H1 (cell line): Measurements from ENCODE around the gene BRICD5. TPM values are rescaled to one million over a fixed set of nuclear protein-coding genes. Genes with fewer than 3 reads are reported as not detected.

Source experiments
- CTCF ChIA-PET: fragments of 300-600 bp; sonication (Branson Sonifier 250); formaldehyde crosslinking; loops from one replicate; lab custom pipeline; 2021; ENCODE audit not compliant: partially characterized antibody; lab: Charles Lee
- POLR2A ChIA-PET: fragments of 300-600 bp; sonication (Branson Sonifier 250); formaldehyde crosslinking; loops from one replicate; lab custom pipeline; 2021; ENCODE audit warnings: inconsistent platforms; ENCODE audit not compliant: partially characterized antibody; lab: Charles Lee
- DNase-seq, 2 experiments: peaks; one replicate each; pipeline versions ENCODE4 v3.0.0 to v3.0.0-alpha.2; 2010 to 2022; ENCODE audit warnings: low spot score in 2 of 2, low read depth in 1 of 2, mixed read lengths in 1 of 2
- FAIRE-seq: peaks from 2 replicates; lab custom pipeline; 2011; peaks lifted over from hg19 to GRCh38; lab: Jason Lieb, UNC
- H2AFZ ChIP-seq: 2 replicates; pipeline ENCODE4 v1.8.1; 2012; ENCODE audit warnings: low read length, inconsistent platforms
- H2AK5ac ChIP-seq: 2 replicates; pipeline ENCODE4 v1.6.1; 2013; ENCODE audit warnings: low read depth, low read length
- H2BK120ac ChIP-seq: replicated peaks from 2 replicates; pipeline ENCODE3; 2013; ENCODE audit warnings: low read depth, low read length, inconsistent platforms
- H2BK12ac ChIP-seq: 2 replicates; pipeline ENCODE4 v1.6.1; 2013; ENCODE audit warnings: low read depth, low read length
- H2BK15ac ChIP-seq: 2 replicates; pipeline ENCODE4 v1.6.1; 2013; ENCODE audit warnings: low read length
- H2BK20ac ChIP-seq: 2 replicates; pipeline ENCODE4 v1.6.1; 2013; ENCODE audit warnings: low read length
- H2BK5ac ChIP-seq: 2 replicates; pipeline ENCODE4 v1.6.1; 2013; ENCODE audit warnings: low read depth, low read length
- H3K14ac ChIP-seq: 2 replicates; pipeline ENCODE4 v1.6.1; 2013; ENCODE audit warnings: inconsistent platforms; ENCODE audit not compliant: insufficient read length
- H3K18ac ChIP-seq: 2 replicates; pipeline ENCODE4 v1.6.1; 2013; ENCODE audit warnings: low read length; ENCODE audit errors: extremely low read depth
- H3K23ac ChIP-seq: 2 replicates; pipeline ENCODE4 v1.6.1; 2013; ENCODE audit warnings: inconsistent platforms; ENCODE audit not compliant: insufficient read length
- H3K23me2 ChIP-seq: 2 replicates; pipeline ENCODE4 v1.6.1; 2013; ENCODE audit warnings: low read depth, low read length
- H3K27ac ChIP-seq: 2 replicates; pipeline ENCODE4 v1.6.1; 2011; ENCODE audit warnings: low read depth, low read length, inconsistent platforms
- H3K27me3 ChIP-seq, 4 experiments: replicated peaks in 1 of 4; 1 replicate in 1 of 4; 2 replicates in 3 of 4; pipeline versions ENCODE4 v1.6.1 to v1.8.1; 2011 to 2013; ENCODE audit warnings: low read length in 3 of 4, mild to moderate bottlenecking in 3 of 4, inconsistent platforms in 2 of 4, mixed read lengths in 2 of 4, moderate library complexity in 1 of 4; ENCODE audit not compliant: control insufficient read depth in 3 of 4, insufficient read depth in 3 of 4; ENCODE audit errors: extremely low read depth in 1 of 4
- H3K36me3 ChIP-seq, 4 experiments: 2 replicates each; pipeline versions ENCODE4 v1.6.1 to v1.8.1; 2011 to 2013; ENCODE audit warnings: mild to moderate bottlenecking in 4 of 4, low read length in 3 of 4, moderate library complexity in 2 of 4, control low read depth in 1 of 4, inconsistent platforms in 1 of 4; ENCODE audit not compliant: insufficient read depth in 4 of 4, control insufficient read depth in 2 of 4
- H3K4ac ChIP-seq: replicated peaks from 2 replicates; pipeline ENCODE3; 2013; ENCODE audit warnings: low read length, low read depth, mixed read lengths, inconsistent platforms; ENCODE audit not compliant: insufficient read length
- H3K4me1 ChIP-seq, 4 experiments: replicated peaks in 1 of 4; 1 replicate in 1 of 4; 2 replicates in 3 of 4; pipeline versions ENCODE4 v1.6.1 to v1.8.1; 2011 to 2013; ENCODE audit warnings: low read length in 3 of 4, inconsistent platforms in 2 of 4, mixed read lengths in 1 of 4; ENCODE audit not compliant: insufficient read depth in 4 of 4, control insufficient read depth in 3 of 4
- H3K4me2 ChIP-seq, 2 experiments: 2 replicates each; pipeline versions ENCODE4 v1.6.1 to v1.8.1; 2011 to 2013; ENCODE audit warnings: low read depth in 2 of 2, low read length in 2 of 2, control low read depth in 1 of 2, inconsistent platforms in 1 of 2, mild to moderate bottlenecking in 1 of 2; ENCODE audit not compliant: insufficient read depth in 1 of 2
- H3K4me3 ChIP-seq, 4 experiments: fragments of 200-600, 300-600 bp in 1 of 4; sonication (generic), shearing (Covaris generic), sonication (Bioruptor Twin) in 1 of 4; 2 replicates each; pipeline versions ENCODE4 v1.5.1 to v1.8.1; 2011 to 2016; ENCODE audit warnings: low read length in 4 of 4, low read depth in 3 of 4, control low read depth in 2 of 4, inconsistent platforms in 2 of 4, mild to moderate bottlenecking in 2 of 4, mixed read lengths in 1 of 4, moderate library complexity in 1 of 4; ENCODE audit not compliant: insufficient read depth in 2 of 4; ENCODE audit errors: extremely low read depth in 1 of 4
- H3K56ac ChIP-seq: replicated peaks from 2 replicates; pipeline ENCODE3; 2013; ENCODE audit warnings: low read depth, mild to moderate bottlenecking, mixed read lengths, low read length, inconsistent platforms; ENCODE audit not compliant: insufficient read length
- H3K79me1 ChIP-seq: 2 replicates; pipeline ENCODE4 v1.6.1; 2013; ENCODE audit warnings: low read depth, low read length, control low read depth
- H3K79me2 ChIP-seq, 2 experiments: 2 replicates each; pipeline versions ENCODE4 v1.6.1 to v1.8.1; 2012 to 2013; ENCODE audit warnings: low read length in 2 of 2, mild to moderate bottlenecking in 2 of 2, inconsistent platforms in 1 of 2; ENCODE audit not compliant: insufficient read depth in 2 of 2, control insufficient read depth in 1 of 2
- H3K9ac ChIP-seq, 4 experiments: replicated peaks in 1 of 4; 1 replicate in 1 of 4; 2 replicates in 3 of 4; pipeline versions ENCODE4 v1.6.1 to v1.8.1; 2011 to 2013; ENCODE audit warnings: low read depth in 3 of 4, low read length in 3 of 4, control low read depth in 2 of 4, mild to moderate bottlenecking in 2 of 4, moderate library complexity in 2 of 4, inconsistent platforms in 1 of 4; ENCODE audit errors: extremely low read depth in 1 of 4
- H3K9me3 ChIP-seq, 2 experiments: 2 replicates each; pipeline versions ENCODE4 v1.6.1 to v1.8.1; 2012 to 2013; ENCODE audit warnings: mild to moderate bottlenecking in 2 of 2, moderate library complexity in 2 of 2, control low read depth in 1 of 2, inconsistent platforms in 1 of 2, low read depth in 1 of 2, low read length in 1 of 2, mixed read lengths in 1 of 2; ENCODE audit not compliant: insufficient read depth in 2 of 2
- H4K20me1 ChIP-seq, 2 experiments: replicated peaks in 1 of 2; 2 replicates each; pipeline versions ENCODE3 to v1.8.1; 2011 to 2013; ENCODE audit warnings: inconsistent platforms in 2 of 2, low read length in 2 of 2, mild to moderate bottlenecking in 1 of 2; ENCODE audit not compliant: insufficient read depth in 2 of 2, control insufficient read depth in 1 of 2
- H4K5ac ChIP-seq: 2 replicates; pipeline ENCODE4 v1.6.1; 2013; ENCODE audit warnings: low read length, low read depth, mixed read lengths, inconsistent platforms; ENCODE audit not compliant: insufficient read length
- H4K8ac ChIP-seq: 2 replicates; pipeline ENCODE4 v1.8.0; 2013; ENCODE audit warnings: mild to moderate bottlenecking, moderate library complexity, low read length, inconsistent platforms; ENCODE audit not compliant: insufficient read depth; ENCODE audit errors: extremely low read depth
- H4K91ac ChIP-seq: replicated peaks from 2 replicates; pipeline ENCODE3; 2013; ENCODE audit warnings: low read length, mixed read lengths, inconsistent platforms; ENCODE audit not compliant: insufficient read length
- CHD2 ChIP-seq: IDR thresholded peaks from 2 replicates; pipeline ENCODE4 v1.6.1; 2012; ENCODE audit warnings: low read length, improper control_type of control experiment
- JUND ChIP-seq: IDR thresholded peaks from 2 replicates; pipeline ENCODE4 v1.6.1; 2011; ENCODE audit warnings: mild to moderate bottlenecking, improper control_type of control experiment, low read length
- KDM4A ChIP-seq: IDR thresholded peaks from one replicate; pipeline ENCODE4 v1.7.1; 2012; ENCODE audit warnings: low read depth, mild to moderate bottlenecking, moderate library complexity, low read length, inconsistent platforms; ENCODE audit not compliant: severe bottlenecking
- RAD21 ChIP-seq, 2 experiments: IDR thresholded peaks in 1 of 2; conservative IDR thresholded peaks in 1 of 2; 2 replicates each; pipeline ENCODE4 v1.6.1; 2011; ENCODE audit warnings: low read depth in 2 of 2, low read length in 2 of 2, improper control_type of control experiment in 1 of 2, inconsistent platforms in 1 of 2, mild to moderate bottlenecking in 1 of 2, moderate library complexity in 1 of 2
- RBBP5 ChIP-seq: IDR thresholded peaks from 2 replicates; pipeline ENCODE4 v1.7.1; 2012; ENCODE audit warnings: low read depth, mild to moderate bottlenecking, inconsistent platforms, low read length, moderate library complexity, borderline replicate concordance
- RNF2 ChIP-seq: fragments of 200-900, 300-1000 bp; sonication (generic); IDR thresholded peaks from 2 replicates; pipeline ENCODE4 v1.7.1; 2016; ENCODE audit warnings: borderline replicate concordance, low read depth, mild to moderate bottlenecking, antibody characterized with exemption, low read length; ENCODE audit not compliant: poor library complexity, severe bottlenecking; ENCODE audit errors: missing control alignments
- SAP30 ChIP-seq: fragments of 300-600 bp; sonication (generic); IDR thresholded peaks from 2 replicates; pipeline ENCODE4 v1.7.1; 2012; ENCODE audit warnings: low read length, moderate library complexity, mild to moderate bottlenecking, inconsistent platforms; ENCODE audit not compliant: insufficient read depth, insufficient replicate concordance
- SIRT6 ChIP-seq: IDR thresholded peaks from one replicate; pipeline ENCODE4 v1.7.1; 2012; ENCODE audit warnings: low read length, inconsistent platforms
- whole genome bisulfite sequencing, 2 experiments: shearing (Covaris generic) in 1 of 2; methylation state at CpG; one replicate each; pipeline versions ENCODE4 v1.1.6 to v1.1.7; 2013 to 2015; ENCODE audit warnings: low lambda C conversion rate in 2 of 2, mixed read lengths in 2 of 2, inconsistent platforms in 1 of 2, low coverage in 1 of 2, missing lambda C conversion rate in 1 of 2; ENCODE audit not compliant: insufficient replicate concordance in 2 of 2, insufficient coverage in 1 of 2, insufficient read length in 1 of 2; ENCODE audit errors: extremely low coverage in 1 of 2, missing lambda C conversion rate in 1 of 2; 5-methylcytosine and 5-hydroxymethylcytosine counted together
- polyA plus RNA-seq, 7 experiments: library from polyadenylated mRNA; depleted of rRNA in 3 of 7; stranded (reverse) in 5 of 7; unstranded in 2 of 7; fragments of >200 nt in 5 of 7; fragments of 200-250 nt in 2 of 7; gene quantifications; 1 replicate in 5 of 7; 2 replicates in 1 of 7; 4 replicates in 1 of 7; pipeline versions ENCODE4 v1.2.1 to v1.2.3, GENCODE V29; 2011 to 2013; ENCODE audit warnings: missing spikeins in 2 of 7, mixed read lengths in 2 of 7
- total RNA-seq: library from RNA; stranded (reverse); fragmentation: NEBNext Ultra II Directional; extraction: Animal tissue kit (Norgen Biotek cat#: 25700); gene quantifications from 2 replicates; pipeline ENCODE4 v1.2.1, GENCODE V29; 2021

BRICD5 gene
- total and polyA plus RNA-seq, 2 of the 8 experiments (the other 6 are each of a cell fraction or from before 2014, with no cell fraction given) = 8.5 to 14.2 TPM

DNA sequence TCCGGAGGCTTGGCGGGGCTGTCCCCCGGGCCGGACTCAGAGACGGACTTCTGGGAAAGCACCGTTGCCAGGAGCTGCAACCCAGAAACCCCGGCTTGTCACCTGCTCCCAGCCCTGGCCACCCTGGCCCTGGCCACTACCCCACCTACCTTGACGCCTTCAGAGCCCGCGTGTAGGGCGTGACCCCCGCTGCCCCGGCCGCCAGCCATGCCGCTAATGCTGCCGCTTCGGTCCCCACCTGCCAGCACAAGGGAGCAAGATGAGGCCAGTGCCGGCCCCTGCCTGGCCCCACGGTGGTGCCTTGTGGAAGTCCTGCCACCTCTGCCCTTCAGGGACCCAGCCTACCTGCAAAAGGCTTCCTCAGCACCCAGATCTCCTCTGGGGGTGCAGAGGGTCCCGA lies 25.7 kb downstream of the BRICD5 start:
- Histone ChIP-seq H2AFZ (no peak overlapping the region), H3K27me3 (no peaks in the 10 kb centered on the region), H3K56ac (no peak overlapping the region), H2AK5ac (no peak overlapping the region), H3K9me3 (no peaks in the 10 kb centered on the region), H3K79me2 (no peaks in the 10 kb centered on the region), H4K8ac (no peak overlapping the region), H4K20me1 (peaks cover 0 to 6% of the 10 kb centered on the region in 2 experiments), H3K4me3 (no peak overlapping the region), H2BK120ac (no peak overlapping the region), H2BK20ac (no peak overlapping the region), H3K9ac (no peak overlapping the region), H3K14ac (no peak overlapping the region), H2BK12ac (no peak overlapping the region), H3K4ac (no peak overlapping the region), H3K18ac (no peak overlapping the region), H3K23me2 (peaks cover 2% of the 10 kb centered on the region; the same call in 1 of the 2 replicates), H4K91ac (no peak overlapping the region), H2BK5ac (no peak overlapping the region), H3K4me1 (peaks cover 0 to 7% (median 2%) of the 10 kb centered on the region in 4 experiments; a peak in 4 of 7 replicates)
- FAIRE-seq (no peak), DNase-seq (no peak)
- WGBS, 2 experiments = 96% methylated on average over 20 of the region's 20 CpGs; no CpG with 5 or more reads in 1 of the 2 experiments
- ChIA-PET CTCF (interaction anchor here (1.0 to 2.1 kb wide), 4 partner anchors 10 to 44 kb away, joined by 3 to 9 read pairs (median 6); no protein-coding TSS in a partner anchor), POLR2A (interaction anchor here (0.9 to 4.9 kb wide), 7 partner anchors 7 to 53 kb away, joined by 3 to 17 read pairs (median 4); partner anchors contain the start of genes BRICD5 and TRAF7)
- TF ChIP-seq JUND = no peak
- TF ChIP-seq RAD21 (IDR thresholded peaks at IDR 0.05 in 1 of 2, conservative IDR thresholded peaks at IDR 0.05 in 1 of 2; ENCODE audit: low read depth in 2 of 2, low read length in 2 of 2) = no peak
- no peak for TF ChIP-seq CHD2
- TF ChIP-seq RBBP5 = no peak
- TF ChIP-seq SIRT6 = no peak
- TF ChIP-seq KDM4A = no peak
- no peak for TF ChIP-seq RNF2
- TF ChIP-seq SAP30 = no peak
- TF ChIP-seq, all 59 proteins: peak for 0
- Histone ChIP-seq H3K4me2 (no peak overlapping the region), H4K5ac (no peak overlapping the region), H3K79me1 (no peaks in the 10 kb centered on the region), H2BK15ac (no peak overlapping the region), H3K36me3 (peaks cover 0 to 4% (median 0%) of the 10 kb centered on the region in 4 experiments; a peak in 1 of 8 replicates), H3K23ac (no peak overlapping the region), H3K27ac (no peak overlapping the region)
